ENCODE results near the gene PI4KB. TPM values are rescaled to one million over a fixed set of nuclear protein-coding genes. Genes with fewer than 3 reads are reported as not detected.

The PI4KB gene
- total RNA-seq, 3 donors from 2014 or later = 57.9 to 77.2 (median 58.9) TPM

DNA sequence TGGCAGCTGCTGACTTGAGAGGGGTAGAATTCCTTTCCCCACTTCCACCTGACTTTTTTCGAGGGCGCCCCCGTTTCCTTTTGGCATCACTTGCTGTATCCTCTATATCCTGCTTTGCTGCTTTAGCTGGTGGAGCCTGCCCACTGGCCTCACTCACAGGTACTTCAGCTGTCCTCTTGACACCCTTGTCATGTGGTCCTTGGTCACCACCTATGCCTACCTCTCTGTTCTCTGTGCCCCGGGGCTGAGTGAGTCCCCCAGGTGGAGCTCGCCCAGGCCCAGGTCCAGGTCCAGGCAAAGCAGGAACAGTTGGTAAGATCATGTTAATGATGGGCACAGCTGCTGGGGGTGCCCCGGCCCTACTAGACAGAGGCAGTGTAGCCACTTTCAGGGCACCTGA lies 15.4 kb upstream of the PI4KB start:
- DNase-seq = no peak
- H3K36me3 ChIP-seq (ENCODE audit: low read depth) = no peaks in the 10 kb centered on the region
- intact Hi-C loops (cut with DNase I, micrococcal nuclease) = loop anchor here in 1 of 2 donors (5.0 kb wide), 1 partner anchor 40 kb away; no protein-coding TSS in a partner anchor
- H3K9me3 ChIP-seq = no peaks in the 10 kb centered on the region
- TF ChIP-seq, protein P1, sequence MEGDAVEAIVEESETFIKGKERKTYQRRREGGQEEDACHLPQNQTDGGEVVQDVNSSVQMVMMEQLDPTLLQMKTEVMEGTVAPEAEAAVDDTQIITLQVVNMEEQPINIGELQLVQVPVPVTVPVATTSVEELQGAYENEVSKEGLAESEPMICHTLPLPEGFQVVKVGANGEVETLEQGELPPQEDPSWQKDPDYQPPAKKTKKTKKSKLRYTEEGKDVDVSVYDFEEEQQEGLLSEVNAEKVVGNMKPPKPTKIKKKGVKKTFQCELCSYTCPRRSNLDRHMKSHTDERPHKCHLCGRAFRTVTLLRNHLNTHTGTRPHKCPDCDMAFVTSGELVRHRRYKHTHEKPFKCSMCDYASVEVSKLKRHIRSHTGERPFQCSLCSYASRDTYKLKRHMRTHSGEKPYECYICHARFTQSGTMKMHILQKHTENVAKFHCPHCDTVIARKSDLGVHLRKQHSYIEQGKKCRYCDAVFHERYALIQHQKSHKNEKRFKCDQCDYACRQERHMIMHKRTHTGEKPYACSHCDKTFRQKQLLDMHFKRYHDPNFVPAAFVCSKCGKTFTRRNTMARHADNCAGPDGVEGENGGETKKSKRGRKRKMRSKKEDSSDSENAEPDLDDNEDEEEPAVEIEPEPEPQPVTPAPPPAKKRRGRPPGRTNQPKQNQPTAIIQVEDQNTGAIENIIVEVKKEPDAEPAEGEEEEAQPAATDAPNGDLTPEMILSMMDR (IDR thresholded peaks at IDR 0.05) = no peak
- peaks cover 4% of the 10 kb centered on the region for H3K4me1 ChIP-seq (ENCODE audit: low read depth)
- no peak overlapping the region for H3K4me3 ChIP-seq
- ATAC-seq = no peak

DNA sequence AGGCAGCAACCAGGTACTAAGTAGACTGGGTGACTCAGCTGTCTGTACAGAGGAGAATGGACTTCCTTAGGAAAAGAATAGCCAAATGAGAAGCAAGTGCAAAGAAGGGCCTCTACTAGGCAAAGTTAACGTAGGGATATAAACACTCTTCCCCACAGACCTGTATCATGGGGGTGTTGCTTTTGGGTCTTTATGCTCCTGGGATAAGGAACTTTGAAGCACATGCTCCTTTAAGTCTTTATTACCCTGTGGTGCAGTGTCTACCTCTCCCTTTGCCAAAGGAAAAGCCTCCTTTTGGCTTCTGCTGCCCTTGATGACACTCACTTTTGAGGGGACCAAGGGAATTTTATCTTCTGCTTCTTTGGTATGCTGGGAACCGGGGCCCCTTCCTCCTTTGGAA lies 14.8 kb upstream of the PI4KB start:
- Histone ChIP-seq H3K4me1 (ENCODE audit: low read depth) (peaks cover 4% of the 10 kb centered on the region), H3K4me3 (no peak overlapping the region), H3K36me3 (ENCODE audit: low read depth) (no peaks in the 10 kb centered on the region), H3K9me3 (no peaks in the 10 kb centered on the region)
- intact Hi-C loops (cut with DNase I, micrococcal nuclease) = loop anchor here in 1 of 2 donors (5.0 kb wide), 1 partner anchor 40 kb away; no protein-coding TSS in a partner anchor
- DNase-seq (no peak), ATAC-seq (peak; percentile 18)
- TF ChIP-seq, protein P1 (IDR thresholded peaks at IDR 0.05) = no peak

DNA sequence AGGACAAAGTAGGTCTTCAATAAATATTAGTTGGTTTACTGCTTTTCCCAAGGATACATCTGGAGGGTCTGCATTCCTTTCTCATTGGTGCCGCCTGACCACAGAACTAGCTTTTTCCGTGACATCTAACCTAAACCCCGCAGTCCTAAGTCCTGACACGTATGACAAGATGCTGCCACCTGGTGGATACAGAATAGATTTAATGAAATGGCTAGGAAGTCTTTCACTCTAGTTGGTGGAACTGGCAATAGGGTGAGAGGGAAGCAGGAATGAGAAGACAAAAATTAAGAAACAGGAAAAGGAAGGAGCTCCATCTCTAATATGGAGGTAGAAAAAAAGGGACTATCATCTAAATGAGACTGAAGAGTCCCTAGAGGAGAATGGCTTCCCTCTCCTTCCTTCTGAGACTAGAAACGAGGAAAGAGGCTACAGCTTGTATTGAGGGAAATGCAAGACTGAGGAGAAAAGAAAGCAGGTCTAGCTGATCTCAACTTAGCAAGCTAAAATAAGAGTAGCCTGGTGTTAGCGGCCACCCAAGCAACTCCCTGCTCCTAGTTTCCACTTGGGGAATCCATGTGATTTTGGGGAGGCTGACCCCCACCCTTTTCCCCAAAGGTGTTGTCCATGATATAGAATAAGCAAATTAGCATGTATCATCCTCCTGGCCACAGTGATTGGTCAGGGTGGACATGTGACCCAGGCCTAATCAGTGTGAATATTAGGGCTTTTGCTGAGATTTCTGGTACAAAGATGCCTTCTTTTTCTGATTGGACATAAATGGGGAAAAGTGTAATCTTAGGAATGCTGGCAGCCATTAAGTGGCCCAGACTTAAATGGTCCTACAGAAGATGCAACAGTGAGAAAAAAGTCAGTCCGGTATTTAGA lies 13.9 kb upstream of the PI4KB start:
- Histone ChIP-seq H3K4me3 (no peak overlapping the region), H3K9me3 (no peaks in the 10 kb centered on the region), H3K36me3 (ENCODE audit: low read depth) (no peaks in the 10 kb centered on the region), H3K4me1 (ENCODE audit: low read depth) (peaks cover under 1% of the 10 kb centered on the region)
- peak; percentile 93 for ATAC-seq
- TF ChIP-seq, protein P1 (IDR thresholded peaks at IDR 0.05) = peak; percentile 41
- intact Hi-C loops (cut with DNase I, micrococcal nuclease) = loop anchor here in 1 of 2 donors (5.0 kb wide), 1 partner anchor 39 kb away; no protein-coding TSS in a partner anchor
- DNase-seq = peak in 1 of 3 donors; percentile 65

DNA sequence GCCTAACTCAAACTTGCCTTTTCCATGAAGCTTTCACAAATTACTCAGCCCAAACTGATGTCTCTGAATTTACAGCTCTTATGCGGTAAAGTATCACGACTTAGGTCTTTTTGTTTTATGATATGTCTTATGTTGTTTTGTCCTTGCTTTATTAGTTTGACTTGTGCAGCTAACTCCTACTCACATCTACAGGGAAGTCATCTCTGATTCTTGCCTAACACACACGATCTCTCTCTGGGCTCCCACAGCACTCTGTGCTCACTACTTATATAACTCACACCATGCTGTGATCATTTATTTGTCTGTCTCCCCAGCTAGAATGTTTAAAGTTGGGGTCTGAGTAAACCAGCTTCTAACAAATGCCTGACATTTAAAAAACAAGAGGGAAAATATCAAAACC lies 9.3 kb upstream of the PI4KB start:
- intact Hi-C loops (cut with DNase I, micrococcal nuclease) = no loop called here
- no peak for ATAC-seq
- H3K4me3 ChIP-seq = no peak overlapping the region
- no peak for DNase-seq
- TF ChIP-seq, protein P1 (IDR thresholded peaks at IDR 0.05) = no peak
- H3K4me1 ChIP-seq (ENCODE audit: low read depth) = no peaks in the 10 kb centered on the region
- H3K9me3 ChIP-seq = no peaks in the 10 kb centered on the region
- H3K36me3 ChIP-seq (ENCODE audit: low read depth) = no peaks in the 10 kb centered on the region

DNA sequence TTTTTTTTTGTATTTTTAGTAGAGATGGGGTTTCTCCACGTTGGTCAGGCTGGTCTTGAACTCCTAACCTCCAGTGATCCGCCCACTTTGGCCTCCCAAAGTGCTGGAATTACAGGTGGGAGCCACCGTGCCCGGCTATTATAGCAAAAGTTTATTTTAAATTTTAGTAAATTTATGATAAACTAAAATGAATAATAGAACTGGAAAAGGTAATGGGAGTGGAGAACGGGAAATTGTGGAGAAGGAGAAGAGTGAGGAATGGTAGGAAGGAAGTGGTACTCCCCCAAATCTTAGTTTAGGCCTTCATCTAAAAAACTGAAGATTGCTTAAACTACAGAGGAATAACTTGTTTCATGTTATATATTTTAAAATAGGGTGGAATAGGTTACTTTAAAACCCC lies 7.6 kb upstream of the PI4KB start:
- DNase-seq (no peak), ATAC-seq (no peak)
- intact Hi-C loops (cut with DNase I, micrococcal nuclease) = no loop called here
- no peaks in the 10 kb centered on the region for H3K4me1 ChIP-seq (ENCODE audit: low read depth)
- no peaks in the 10 kb centered on the region for H3K9me3 ChIP-seq
- no peak overlapping the region for H3K4me3 ChIP-seq
- no peaks in the 10 kb centered on the region for H3K36me3 ChIP-seq (ENCODE audit: low read depth)
- TF ChIP-seq, protein P1 (IDR thresholded peaks at IDR 0.05) = no peak

Measured in mucosa of descending colon (tissue), 3 donors.